Lung (tissue), 12 donors: ENCODE measurements around the gene KIF1C. TPM values are rescaled to one million over a fixed set of nuclear protein-coding genes. Genes with fewer than 3 reads are reported as not detected.

Source experiments
- ATAC-seq: fragments of 200-7000 bp; cut with Tn5 transposase; one replicate; pipeline ENCODE4 v1.9.1; 2020; ENCODE audit warnings: moderate number of reproducible peaks; ENCODE audit not compliant: insufficient read depth, low FRiP score
- DNase-seq, 3 donors: peaks; one replicate each; pipeline ENCODE4 v3.0.0-alpha.2; 2013 to 2017
- H3K27ac ChIP-seq, 2 donors: one replicate each; pipeline ENCODE4 v1.5.1; 2013; ENCODE audit warnings: mild to moderate bottlenecking in 2 of 2, moderate library complexity in 2 of 2, control low read depth in 1 of 2, inconsistent platforms in 1 of 2, low read depth in 1 of 2, low read length in 1 of 2
- H3K27me3 ChIP-seq, 3 donors: one replicate each; pipeline ENCODE4 v1.5.1; 2013; ENCODE audit warnings: low read length in 2 of 3; ENCODE audit not compliant: control insufficient read depth in 3 of 3, insufficient read depth in 3 of 3
- H3K36me3 ChIP-seq, 4 donors: one replicate each; pipeline ENCODE4 v1.5.1; 2013; ENCODE audit warnings: low read length in 4 of 4, mild to moderate bottlenecking in 1 of 4, moderate library complexity in 1 of 4; ENCODE audit not compliant: control insufficient read depth in 4 of 4, insufficient read depth in 4 of 4
- H3K4me1 ChIP-seq, 5 donors: one replicate each; pipeline ENCODE4 v1.5.1; 2013; ENCODE audit warnings: low read length in 5 of 5, mild to moderate bottlenecking in 2 of 5, moderate library complexity in 1 of 5; ENCODE audit not compliant: control insufficient read depth in 5 of 5, insufficient read depth in 5 of 5
- H3K4me3 ChIP-seq: one replicate; pipeline ENCODE4 v1.5.1; 2013; ENCODE audit warnings: mild to moderate bottlenecking, control low read depth, moderate library complexity
- H3K9ac ChIP-seq, 2 donors: one replicate each; pipeline ENCODE4 v1.5.1; 2013; ENCODE audit warnings: low read length in 2 of 2, control low read depth in 1 of 2; ENCODE audit not compliant: insufficient read depth in 1 of 2
- H3K9me3 ChIP-seq, 4 donors: one replicate each; pipeline ENCODE4 v1.5.1; 2013; ENCODE audit warnings: low read length in 3 of 4, mild to moderate bottlenecking in 1 of 4, moderate library complexity in 1 of 4; ENCODE audit not compliant: control insufficient read depth in 4 of 4, insufficient read depth in 3 of 4
- WGBS, 2 donors: extraction: QIAGEN DNeasy Blood & Tissue Kit; methylation state at CpG; one replicate each; pipeline ENCODE4 v1.1.7; 2013; 5-methylcytosine and 5-hydroxymethylcytosine counted together
- polyA plus RNA-seq, 2 donors: library from polyadenylated mRNA; stranded (reverse); fragments of 200-250 nt; gene quantifications; one replicate each; pipeline ENCODE4 v1.2.1, GENCODE V29; 2013
- total RNA-seq, 2 donors: library from RNA; depleted of rRNA in 1 of 2; stranded (reverse); fragments of >200 nt in 1 of 2; gene quantifications; one replicate each; pipeline ENCODE4 v1.2.1, GENCODE V29; 2014 to 2021
- TF ChIP-seq, protein P1 (sequence below): IDR thresholded peaks from 2 replicates; pipeline ENCODE4 v1.5.1; 2012; ENCODE audit warnings: mild to moderate bottlenecking; ENCODE audit errors: control extremely low read depth, extremely low read depth
- donor health status: control.
- donor health status: control.
- donor health status: Bipolar disorder and iron deficiency.
- donor health status: healthy.
- donor health status: DM: yes; HTN: yes; CAD: no.

KIF1C gene
- total and polyA plus RNA-seq, 4 donors: 48.0 to 190 (median 75.8) TPM

DNA sequence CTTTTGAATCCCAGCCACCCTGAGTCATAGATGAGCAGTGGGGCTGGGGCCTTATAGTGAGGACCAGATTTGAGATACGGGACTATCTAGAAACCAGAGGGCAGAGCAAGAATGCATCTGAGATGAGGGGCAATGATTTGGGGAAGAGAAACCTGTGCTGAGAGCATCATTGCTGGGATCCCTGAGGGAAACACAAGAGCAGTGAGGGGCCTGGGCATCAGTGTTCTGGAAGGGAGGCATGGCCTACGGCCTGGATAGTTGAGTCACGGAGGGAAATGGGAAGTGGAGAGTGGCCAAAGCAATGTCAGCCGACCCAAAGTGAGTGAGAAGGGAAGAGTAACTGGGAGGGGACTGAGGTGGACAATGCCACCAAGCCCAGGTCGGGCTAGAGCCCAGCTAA, 15.4 kb upstream of the KIF1C start:
- Histone ChIP-seq H3K9me3 (no peaks in the 10 kb centered on the region), H3K27me3 (no peaks in the 10 kb centered on the region), H3K9ac (no peak overlapping the region), H3K4me3 (no peak overlapping the region), H3K36me3 (peaks cover 9 to 30% (median 21%) of the 10 kb centered on the region in 4 donors), H3K27ac (no peak overlapping the region), H3K4me1 (peaks cover 0 to 14% (median 6%) of the 10 kb centered on the region in 5 donors)
- TF ChIP-seq, protein P1, sequence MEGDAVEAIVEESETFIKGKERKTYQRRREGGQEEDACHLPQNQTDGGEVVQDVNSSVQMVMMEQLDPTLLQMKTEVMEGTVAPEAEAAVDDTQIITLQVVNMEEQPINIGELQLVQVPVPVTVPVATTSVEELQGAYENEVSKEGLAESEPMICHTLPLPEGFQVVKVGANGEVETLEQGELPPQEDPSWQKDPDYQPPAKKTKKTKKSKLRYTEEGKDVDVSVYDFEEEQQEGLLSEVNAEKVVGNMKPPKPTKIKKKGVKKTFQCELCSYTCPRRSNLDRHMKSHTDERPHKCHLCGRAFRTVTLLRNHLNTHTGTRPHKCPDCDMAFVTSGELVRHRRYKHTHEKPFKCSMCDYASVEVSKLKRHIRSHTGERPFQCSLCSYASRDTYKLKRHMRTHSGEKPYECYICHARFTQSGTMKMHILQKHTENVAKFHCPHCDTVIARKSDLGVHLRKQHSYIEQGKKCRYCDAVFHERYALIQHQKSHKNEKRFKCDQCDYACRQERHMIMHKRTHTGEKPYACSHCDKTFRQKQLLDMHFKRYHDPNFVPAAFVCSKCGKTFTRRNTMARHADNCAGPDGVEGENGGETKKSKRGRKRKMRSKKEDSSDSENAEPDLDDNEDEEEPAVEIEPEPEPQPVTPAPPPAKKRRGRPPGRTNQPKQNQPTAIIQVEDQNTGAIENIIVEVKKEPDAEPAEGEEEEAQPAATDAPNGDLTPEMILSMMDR: no peak
- no peak for DNase-seq
- no peak for ATAC-seq
- WGBS, 2 donors: 65% methylated on average over 5 of the region's 5 CpGs

DNA sequence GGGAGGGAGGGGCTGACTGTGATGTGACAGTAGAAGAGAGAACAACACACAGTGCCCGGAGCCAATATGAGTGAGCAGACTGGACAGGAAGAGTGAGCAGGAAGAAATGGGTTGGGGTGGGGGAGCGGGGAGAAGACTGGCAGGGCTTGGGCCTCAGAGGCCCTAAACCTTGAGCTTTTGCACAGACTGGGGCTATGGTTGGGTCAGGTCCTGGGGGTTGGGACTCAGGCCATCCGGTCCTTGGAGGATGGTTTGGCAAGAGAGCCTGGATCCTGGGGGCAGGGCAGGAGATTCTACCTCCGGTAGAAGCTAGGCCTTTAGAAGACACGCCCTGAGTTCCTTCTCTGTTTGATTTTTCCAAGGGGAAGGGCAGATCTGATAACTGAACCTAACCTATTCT, 11.3 kb upstream of the KIF1C start:
- DNase-seq (no peak), ATAC-seq (peak; percentile 7)
- peak overlapping the region; percentile 87 for H3K4me3 ChIP-seq
- peaks cover 3 to 9% (median 5%) of the 10 kb centered on the region in 4 donors for H3K36me3 ChIP-seq
- H3K27ac ChIP-seq: peak overlapping the region; percentile 91 to 96
- H3K4me1 ChIP-seq: peaks cover 8 to 22% (median 14%) of the 10 kb centered on the region in 5 donors
- H3K27me3 ChIP-seq: no peaks in the 10 kb centered on the region
- H3K9me3 ChIP-seq: no peaks in the 10 kb centered on the region
- TF ChIP-seq, protein P1: no peak
- H3K9ac ChIP-seq: peak overlapping the region in 1 of 2 donors; percentile 42
- 26 to 30% methylated on average over 5 of the region's 5 CpGs for WGBS, 2 donors

DNA sequence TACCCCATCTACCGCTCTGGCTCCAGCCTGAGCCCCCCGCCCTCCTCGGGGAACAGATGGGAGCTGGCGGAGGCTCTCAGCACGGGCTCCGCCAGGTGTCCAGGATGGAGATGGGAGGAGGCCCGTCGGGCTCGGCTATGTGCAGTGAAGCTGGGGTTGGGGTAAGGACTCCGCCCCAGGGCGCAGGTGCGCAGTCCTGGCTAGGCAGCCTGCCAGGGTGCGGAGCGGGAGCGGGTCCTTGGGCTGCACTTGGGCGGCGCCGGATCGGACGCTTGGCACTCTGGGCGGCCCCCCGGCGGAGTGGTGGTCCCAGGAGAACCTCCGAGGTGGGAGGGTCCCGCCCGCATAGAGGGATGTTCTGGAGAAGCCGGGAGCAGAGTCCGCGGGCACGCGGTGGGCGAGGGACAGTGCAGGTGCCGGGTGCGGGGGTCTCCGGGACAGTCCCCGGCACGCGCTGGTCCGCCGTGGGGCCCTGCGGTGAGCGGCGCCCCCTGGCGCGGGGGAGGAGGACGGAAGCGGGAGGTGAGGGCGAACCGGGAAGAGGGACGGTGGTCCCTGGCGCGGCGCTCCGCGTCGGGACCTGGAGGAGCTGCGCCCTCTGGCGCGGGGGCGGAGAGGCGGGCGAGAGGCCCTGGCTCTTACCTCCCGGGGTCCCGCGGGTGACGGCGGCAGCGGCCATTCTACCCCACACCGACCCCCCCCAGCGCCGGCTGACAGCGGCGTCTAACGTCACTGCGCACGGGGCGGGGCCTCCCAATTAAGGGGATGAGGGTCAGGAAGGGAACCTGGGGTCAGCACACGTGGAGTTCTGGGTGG, 10.6 kb upstream of the KIF1C start, which contains the start of gene CAMTA2:
Gene CAMTA2, minus strand, starts transcription at position 725 of the 816 bp plus-strand sequence. CDS start 1,453 bp downstream, outside the sequence.
- Histone ChIP-seq H3K4me3 (peak within 1 kb of the TSS; percentile 87), H3K27me3 (no peaks in the 10 kb centered on the region), H3K27ac (peak within 1 kb of the TSS; percentile 91 to 96), H3K4me1 (peaks cover 8 to 22% (median 14%) of the 10 kb centered on the region in 5 donors), H3K36me3 (peaks cover 3 to 9% (median 5%) of the 10 kb centered on the region in 4 donors), H3K9me3 (no peaks in the 10 kb centered on the region), H3K9ac (peak within 1 kb of the TSS; percentile 42 to 79)
- ATAC-seq (peak; percentile 88), DNase-seq (peak; percentile 78 to 86 (median 82))
- 1% methylated on average over 63 to 78 of the region's 78 CpGs for WGBS, 2 donors
- TF ChIP-seq, protein P1: peak; percentile 31
